ELR (cell line): Measurements from ENCODE around the gene DIP2C.
A peak's percentile ranks its signal among the peaks of the same experiment; 100 is the strongest.
"Not testable (repeated sequence)": the region's sequence is repeated elsewhere in the genome, so short reads cannot be mapped to it uniquely, and the experiment has no call there.

ENCODE experiments used
- DNase-seq: peaks from one replicate; pipeline ENCODE4 v3.0.0-alpha.2; 2015; ENCODE audit warnings: low read depth

DIP2C gene

DNA sequence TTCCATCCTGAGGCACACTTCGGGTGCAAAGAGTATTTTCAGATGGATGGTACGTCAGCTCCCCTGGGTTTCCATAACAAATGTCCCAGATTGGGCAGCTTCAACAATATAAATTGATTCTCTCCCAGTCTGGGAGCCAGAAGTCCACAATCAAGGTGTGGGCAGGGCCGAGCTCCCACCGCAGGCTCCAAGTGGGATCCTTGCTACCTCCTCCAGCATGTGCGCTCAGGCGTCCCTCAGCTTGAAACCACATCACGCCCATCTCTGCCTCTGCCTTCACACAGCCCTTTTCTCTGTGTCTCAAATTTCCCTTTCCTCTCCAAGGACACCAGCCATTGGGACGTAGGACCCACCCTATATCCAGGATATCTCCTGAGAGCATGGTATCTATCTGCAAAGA is 153.5 kb downstream of the DIP2C start:
- no peak for DNase-seq

DNA sequence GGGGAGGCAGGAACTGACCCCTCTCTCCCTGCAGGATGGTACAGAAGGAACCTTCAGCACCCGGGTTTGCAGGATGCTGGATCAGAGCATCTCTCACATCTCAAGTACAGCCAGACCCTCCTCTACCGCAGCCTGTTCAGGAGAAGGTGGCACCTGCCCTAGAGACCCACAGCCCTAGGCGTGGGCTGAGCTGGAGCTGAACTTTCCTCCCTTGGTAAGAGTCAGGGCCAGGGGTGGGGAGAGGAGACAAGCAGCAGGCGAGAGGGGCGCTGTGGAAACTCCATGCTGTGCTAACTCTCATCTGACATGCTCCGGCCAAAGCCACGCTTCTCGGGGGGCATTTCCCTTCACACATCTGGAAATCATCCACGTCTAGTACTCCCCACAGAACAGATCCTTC is 154.4 kb downstream of the DIP2C start:
- no peak for DNase-seq

DNA sequence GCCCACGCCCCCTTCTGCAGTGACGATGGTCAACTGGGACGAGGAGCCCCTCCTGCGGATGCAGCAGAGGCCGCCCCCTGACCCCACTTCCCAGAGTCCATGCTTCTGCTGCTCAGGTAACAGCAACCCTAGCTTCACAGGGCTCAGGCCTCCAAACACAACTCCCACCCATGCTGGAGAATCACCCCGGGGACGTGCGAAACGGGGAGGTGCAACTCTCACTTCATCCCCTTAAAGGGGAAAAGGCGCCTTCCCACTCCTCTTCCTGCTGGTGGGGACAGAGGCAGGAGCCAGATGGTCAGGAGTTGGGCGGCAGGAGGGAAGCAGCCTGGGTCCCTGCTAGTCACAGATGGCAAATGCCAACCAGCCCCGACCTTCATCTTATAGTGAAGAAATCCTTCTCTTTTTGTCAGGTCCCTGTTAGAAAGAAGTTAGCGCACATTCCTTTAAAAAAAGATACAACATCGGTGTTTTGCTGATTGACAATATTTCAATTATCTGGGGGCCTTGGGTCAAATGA is 155.4 kb downstream of the DIP2C start:
- DNase-seq: no peak

DNA sequence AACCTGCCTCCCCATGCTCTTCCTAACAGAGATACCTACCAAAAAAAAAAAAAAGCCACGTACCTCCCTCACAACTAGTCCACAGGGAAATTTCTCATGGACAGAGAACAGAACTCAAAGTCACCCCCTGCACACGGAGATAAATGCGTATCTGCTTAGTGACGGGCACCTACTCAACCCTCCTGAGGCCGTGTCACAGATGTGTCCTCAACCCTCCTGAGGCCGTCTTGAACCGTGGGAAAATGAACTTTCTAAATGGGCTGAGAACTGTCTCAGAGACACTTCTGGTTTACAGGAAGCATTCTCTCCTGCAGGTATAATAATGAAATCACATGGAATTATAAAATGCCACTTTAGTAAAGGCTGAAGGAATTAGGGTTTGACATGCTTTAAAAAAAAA is 155.9 kb downstream of the DIP2C start:
- DNase-seq: no peak

DNA sequence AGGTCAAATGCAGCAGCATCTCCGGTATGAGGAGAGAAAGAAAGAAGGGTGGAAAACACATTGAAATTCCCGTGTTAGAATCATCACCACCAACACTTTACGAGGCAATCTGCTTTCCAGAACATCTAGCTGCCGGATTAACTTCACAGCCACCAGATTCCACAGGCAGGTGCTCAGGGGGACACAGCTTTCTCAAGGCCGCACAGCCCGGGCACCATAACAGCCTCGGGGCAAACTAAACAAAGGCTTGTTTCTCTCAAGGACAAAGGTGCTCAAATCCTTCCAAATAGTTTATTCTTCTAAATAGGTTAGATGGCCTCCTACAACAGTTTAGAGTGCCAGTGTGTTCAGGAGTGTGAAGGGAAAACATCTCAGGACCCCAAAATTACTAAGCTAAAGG is 156.3 kb downstream of the DIP2C start:
- DNase-seq: no peak

DNA sequence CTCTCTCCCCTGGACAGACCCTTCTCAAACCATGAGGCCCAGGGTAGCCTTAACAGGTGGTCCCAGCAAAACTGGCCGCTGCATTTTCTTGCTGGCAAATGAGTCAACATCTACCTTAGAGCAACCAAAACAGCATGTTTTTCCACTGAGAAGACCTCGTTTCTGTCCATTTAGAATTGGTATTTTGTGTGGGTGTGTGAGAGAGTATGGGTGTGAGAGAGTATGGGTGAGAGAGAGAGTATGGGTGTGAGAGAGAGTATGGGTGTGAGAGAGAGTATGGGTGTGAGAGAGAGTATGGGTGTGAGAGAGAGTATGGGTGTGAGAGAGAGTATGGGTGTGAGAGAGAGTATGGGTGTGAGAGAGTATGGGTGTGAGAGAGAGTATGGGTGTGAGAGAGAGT is 157.1 kb downstream of the DIP2C start:
- not testable (repeated sequence) for DNase-seq

DNA sequence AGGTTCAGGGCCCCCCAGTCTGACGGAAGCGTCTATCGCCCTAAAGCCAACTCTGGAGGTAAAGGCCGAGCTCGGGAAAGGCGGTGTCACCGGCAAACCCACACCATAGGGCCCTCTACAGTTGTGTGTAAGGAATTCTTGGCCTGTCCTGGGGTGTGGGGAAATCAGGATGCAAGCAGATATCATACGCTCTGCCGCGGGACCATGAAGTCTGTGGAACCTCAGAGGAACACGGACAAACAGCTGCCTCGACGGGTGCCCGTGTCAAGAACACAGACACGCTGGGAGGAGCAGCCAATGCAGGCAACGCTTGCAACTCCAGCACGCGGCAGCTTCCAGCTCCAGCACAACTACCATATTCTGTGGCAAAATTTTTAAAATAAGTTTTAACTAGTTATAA is 157.9 kb downstream of the DIP2C start:
- no peak for DNase-seq

DNA sequence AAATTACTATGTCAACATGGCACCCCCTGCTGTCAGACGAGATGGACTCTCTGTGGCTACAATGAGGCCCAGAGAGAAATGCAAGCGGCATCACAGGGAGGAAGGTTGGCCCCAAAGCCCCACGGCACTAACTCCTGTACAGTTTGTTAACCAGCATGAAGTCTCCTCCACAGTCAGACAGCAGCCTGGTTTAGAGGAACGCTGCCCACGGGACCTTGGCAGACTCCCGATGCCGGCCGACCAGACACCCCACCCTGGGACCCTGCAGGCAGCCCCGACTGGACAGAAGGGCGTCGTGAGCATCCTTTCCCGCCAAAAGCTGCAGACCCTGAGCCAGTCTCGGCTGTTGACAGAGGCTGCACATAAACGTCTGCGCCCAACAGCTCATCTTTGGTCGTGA is 158.8 kb downstream of the DIP2C start:
- no peak for DNase-seq

DNA sequence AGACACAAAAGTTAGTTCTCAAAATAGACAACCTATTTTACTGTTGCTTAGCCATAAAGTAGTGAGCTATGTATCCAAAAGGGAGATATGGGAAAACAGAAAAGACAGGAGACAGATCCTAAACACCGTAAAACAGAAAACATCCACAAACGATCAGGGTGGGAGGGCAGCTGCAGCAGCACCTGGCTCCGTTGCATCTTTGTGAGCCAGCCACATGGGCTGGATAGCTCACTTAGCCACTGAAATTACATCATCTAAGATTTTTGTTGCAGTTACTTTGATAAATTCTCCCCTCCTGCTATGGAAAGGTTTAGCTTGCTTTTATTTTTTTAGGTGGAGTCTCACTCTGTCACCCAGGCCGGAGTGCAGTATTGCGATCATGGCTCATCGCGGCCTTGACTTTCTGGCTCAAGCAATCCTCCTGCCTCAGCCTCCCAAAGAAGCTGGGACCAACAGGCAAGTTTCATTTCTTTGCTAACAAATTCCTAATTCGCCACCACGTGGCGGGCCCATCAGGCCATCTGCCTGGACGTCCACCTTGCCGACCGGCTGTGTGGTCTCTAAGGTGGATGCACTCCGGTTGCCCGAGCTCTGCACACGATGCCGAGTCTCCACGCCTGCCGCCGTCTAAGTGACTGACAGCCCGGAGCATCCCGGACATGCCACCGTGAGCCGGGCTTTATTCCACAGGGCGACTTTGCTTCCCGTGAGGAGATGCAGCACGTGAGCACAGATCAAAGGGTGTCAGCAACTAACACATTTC is 159.8 kb downstream of the DIP2C start:
- no peak for DNase-seq

DNA sequence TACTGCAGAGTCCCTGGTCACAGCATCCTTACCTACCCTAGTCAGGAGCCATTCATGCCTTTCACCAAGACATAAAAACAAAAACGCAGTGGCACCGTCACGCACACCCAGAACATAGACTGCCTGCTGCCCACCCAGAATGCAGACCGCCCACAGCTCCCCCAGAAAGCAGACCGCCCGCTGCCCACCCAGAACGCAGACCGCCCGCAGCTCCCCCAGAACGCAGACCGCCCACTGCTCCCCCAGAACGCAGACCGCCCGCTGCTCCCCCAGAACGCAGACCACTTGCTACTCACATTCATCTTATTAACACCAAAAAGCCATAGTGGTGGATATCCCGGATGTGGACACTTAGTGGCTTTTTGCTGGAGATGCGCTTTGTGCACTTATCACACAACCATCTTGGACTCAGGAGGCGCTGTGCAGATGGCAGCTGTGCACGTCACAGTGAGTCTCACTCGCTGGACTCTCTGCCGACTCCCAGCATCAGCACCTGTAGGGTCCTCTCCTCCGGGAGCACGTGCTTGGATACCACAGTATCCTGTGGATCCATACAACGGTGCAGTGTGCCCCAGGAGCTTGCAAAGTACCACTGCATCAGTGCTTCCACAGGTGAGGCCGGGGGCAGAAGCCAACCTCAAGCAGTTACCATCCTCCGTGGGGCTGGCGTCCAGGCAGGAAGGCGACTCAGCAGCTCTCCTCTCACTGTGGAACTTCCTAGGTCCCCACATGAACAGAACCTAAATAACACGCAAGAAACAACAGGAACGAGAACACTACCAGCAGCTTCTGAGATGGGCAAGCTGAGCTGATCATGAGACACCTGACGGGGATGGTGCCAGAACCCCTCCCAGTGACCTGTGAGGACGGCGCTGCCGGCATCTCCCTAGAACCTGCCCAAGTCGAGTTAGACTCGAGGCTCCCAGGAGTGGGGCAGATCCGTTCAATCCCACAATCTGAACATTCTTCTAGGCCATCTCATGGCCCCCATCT is 161.0 kb downstream of the DIP2C start:
- no peak for DNase-seq

DNA sequence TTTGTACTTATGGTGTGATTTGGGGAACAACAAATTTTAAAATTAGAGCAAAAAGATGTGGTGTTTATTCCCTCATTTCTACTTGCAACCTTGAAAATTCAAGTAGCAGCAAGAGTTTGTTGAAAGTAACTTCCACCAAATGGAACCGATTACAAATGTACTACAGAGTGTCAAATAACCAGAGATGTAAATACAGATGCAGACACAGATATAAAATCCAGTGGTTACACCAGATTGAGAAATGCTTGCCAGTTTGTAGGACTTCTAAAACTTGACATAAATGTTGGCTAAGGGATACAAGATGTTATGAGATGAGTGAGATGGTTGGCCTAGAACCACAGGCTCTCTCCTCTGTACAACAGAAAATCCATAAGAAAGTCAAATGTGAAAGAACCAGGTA is 162.1 kb downstream of the DIP2C start:
- no peak for DNase-seq

DNA sequence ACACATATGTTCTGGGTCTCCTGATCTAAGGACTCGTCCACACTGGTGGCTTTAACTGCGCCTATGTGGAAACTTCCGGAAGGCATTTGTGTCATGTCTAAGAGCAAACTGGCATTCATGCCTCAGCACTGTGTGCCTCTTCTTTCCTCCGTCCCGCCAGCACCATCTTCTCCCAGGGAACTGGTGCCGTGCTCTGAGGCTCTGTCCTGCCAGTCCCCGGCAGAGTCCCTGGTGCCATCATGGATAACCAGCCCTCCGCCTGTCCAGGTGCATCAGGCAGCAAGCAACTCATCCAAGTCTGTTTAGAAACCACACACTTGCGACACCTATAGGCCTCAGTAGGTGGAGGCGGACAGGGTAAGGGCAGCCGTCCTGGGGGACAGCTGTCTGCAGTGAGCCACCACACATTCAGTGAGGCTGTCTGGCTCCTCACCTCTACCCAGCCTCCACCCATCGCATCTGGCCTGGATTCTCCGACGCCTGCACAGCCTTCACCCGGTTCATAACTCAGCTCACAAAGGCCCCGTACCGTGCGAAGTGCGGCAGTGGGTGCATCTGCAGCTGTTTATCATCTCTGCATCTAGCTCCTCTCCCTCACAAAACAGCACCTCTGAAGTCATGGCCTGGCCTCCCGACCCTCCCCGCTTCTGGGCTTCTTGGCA is 162.7 kb downstream of the DIP2C start:
- DNase-seq: no peak

DNA sequence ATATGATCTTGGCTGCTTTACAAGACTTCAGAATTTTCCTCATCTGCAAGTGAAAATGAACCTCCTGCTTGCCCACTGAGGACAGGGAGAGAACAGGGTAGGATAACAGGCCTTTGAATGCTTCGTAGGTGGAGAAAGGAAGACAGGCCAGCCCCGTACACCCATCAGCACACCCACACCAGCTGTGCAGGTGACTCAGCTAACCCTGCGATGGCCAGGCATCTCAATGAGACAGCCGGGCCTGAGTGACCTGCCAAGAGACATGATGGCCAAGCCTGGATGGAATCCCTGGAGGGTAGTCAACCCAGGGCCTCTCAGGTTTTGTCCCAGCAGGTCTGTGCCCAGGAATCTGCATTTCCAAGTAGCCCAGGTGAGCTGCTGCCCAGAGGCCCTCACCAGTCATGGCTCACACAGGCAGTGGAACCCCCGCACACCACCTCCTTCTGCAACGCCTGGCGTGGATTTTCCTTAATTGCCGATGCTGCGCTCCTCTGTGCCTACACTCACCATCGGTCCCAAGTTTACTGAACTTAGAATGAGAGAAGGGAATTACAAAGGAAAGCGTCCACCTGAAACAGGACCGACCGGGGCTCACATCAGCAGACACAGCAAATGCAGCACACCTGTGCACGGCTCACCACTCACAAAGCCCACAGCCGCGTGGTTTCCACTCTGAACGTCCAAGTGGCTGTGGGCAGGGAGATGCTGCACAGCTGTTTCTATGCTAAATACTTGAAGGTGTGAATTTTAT is 163.7 kb downstream of the DIP2C start:
- peak; percentile 15 for DNase-seq

DNA sequence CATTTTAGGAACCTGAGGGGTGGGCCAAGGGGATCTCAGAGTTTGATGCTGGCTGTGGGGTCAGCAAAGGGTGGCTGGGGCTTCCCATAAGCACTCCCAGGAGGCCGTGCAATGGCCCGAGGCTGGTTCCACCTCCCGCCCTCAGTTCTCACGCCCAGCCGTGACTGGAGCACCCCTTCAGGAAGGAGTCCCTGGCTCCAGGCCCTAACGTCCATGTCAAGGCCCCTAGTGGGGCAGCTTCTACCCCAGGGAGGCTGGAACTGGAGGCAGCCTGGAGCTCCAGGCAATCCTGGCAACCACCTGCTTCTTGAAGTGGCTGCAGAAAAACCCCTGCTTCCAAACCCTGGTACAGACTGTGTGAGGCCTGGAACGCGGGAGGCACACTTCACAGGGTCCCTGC is 165.5 kb downstream of the DIP2C start:
- no peak for DNase-seq

DNA sequence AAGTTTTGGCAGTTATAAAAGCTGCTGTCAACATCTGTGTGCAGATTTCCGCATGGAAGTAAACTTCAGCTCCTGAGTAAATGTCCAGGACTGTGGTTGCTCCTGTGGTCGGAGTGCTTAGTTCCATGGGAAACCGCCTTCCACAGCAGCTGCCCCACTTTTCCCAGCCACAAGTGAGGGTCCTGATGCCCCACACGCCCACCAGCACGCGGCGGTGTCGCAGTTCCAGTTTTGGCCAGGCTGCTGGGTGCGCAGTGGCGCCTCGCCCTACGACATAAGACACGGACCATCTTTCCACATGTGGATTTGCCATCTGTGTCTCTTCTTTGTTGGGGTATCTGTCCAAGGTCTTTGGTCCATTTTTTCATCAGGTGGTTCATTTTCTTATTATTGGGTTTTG is 167.1 kb downstream of the DIP2C start:
- DNase-seq: no peak

DNA sequence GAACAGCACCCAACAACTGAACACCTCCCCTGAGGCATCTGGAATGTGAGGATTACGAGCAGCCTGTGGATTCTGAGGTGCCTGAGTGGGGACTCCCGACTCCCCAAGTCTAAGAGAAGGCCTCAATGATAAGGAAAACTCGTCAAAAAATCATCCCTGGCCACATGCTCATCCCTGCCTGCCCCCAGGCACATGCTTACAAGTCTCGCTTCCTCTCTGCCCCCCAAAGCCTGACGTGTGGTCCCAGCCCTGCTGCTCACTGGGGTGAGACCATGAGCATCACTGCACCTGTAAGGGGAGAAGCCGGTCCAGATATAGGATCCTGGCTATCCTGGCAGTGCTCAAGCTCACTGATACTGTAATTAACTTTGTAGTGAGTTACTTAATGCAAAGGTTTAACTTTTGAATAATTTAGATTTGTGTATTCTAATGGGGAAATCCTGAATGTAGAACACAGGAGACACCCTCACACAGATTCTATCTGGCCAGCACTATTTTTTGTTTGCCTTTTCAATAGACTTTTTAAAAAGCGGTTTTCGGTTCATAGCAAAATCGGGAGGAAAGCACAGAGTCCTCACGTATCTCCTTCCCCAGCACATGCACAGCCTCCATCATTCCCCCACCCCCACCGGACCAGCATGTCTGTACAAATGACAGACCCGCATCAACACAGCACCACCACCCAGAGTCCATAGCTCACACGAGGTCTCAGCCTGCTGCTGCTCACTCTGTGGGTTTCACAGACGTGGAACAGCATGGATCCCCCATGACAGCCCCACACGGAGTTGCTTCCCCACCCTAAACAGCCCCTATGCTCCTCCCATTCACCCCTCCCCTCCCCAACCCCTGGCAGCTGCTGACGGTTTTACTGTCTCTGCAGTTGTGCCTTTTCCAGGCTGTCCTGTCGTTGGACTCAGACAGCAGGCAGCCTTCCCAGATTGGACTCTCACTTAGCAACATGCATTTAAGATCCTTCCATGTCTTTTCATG is 167.9 kb downstream of the DIP2C start:
- DNase-seq: no peak

DNA sequence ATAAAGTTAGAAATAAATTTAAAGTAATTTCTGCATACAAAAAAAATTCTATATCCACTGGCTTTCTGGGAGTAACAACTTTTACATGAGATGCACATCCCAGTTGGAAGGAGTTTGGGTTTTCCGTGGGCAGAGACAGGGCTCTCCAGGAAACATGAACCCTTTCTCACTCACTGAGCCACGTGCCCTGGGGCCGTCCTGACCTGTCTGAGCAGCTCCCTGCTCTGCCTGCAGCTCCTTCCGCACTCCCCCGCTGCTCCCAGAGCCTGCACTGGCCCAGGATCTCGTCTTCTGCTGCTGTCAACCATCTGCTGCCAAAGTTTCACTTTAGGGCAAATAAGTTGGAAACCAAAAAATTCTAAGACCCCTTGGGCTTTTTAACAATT is 169.1 kb downstream of the DIP2C start:
- DNase-seq: peak; percentile 21

DNA sequence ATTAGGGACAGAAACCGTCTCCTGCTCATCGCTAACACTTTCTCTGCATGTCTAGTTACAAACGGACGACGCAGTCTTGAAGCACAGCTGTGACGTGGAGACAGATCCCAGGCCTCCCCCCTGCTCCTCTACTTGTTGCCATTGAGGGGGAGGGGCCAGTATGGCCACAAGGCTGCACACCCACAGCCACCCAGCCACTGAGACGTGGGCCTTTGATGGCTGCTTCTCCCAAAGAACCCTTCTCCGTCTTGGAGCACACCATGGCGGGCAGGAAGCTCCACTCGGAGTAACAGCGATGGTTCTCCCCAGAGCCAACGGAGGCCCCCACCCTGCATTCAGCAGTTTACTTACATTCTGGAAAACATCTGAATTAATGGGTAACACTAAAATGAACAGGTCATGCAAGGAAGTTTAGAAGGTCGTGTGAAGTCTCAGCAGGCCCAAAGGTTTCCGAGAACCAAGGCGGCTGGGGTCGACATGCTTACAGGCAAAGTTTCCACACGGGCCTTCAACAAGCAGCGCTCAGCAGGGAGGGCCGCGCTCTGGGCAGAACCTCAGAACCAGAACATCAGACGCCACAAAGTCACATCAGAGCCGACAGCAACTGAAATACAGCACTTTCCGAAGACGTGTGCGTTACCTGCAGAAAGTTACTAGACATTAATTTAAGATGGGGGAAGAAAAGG is 169.6 kb downstream of the DIP2C start:
- DNase-seq: no peak

DNA sequence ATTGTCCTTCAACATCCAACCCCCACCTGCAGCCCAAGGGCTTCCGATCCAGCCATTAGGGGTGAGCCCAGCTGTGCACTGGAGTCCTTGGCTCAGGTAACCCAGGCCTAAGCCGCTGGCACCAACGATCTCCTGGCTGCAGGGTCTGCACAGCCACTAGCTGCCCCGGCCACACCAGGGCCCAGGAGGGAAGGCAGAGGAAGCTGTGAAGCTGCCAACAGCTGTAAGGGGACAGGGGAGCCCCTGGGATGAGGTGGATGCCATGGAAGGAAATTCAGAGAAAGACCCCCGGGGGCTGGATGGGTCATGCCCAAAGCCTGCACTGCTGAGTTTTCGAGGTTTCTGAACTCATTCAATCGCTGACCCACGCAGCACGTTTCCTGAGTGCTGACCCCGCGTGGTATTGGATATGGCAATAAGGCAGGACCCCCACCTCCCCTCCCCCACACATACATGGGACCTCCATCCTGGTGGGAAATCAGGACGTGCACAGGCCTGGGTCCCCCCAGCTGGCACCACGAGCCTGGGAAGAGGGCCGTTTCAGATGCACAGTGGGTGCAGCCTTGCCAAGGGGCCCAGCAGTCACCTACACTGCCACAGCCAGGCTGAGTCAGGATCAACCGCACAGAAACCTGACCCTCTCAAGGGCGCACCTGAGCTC is 170.3 kb downstream of the DIP2C start:
- DNase-seq: no peak
